Measurements from ENCODE around the gene PTPRJ.

- TF ChIP-seq CTCF (conservative IDR thresholded peaks at IDR 0.05; ENCODE audit: low read depth, low read length), result no peak
- TF ChIP-seq MAZ (IDR thresholded peaks at IDR 0.05; ENCODE audit: borderline replicate concordance, low read depth, low read length), result no peak
- TF ChIP-seq RAD21 (IDR thresholded peaks at IDR 0.05; ENCODE audit: low read length), result no peak
- TF ChIP-seq MAFK (IDR thresholded peaks at IDR 0.05; ENCODE audit: low read depth, low read length), result no peak
These were observed 145.5 kb downstream of the PTPRJ start for GRCh38 chr11:48125866-48126265.
